ENCODE data around the gene LRFN3.
"Not testable (repeated sequence)": the region's sequence is repeated elsewhere in the genome, so short reads cannot be mapped to it uniquely, and the experiment has no call there.

LRFN3 gene

GRCh38 chr19:35978832-35979365, 42.7 kb downstream of the LRFN3 start:
- no peak for DNase-seq

GRCh38 chr19:35980997-35981396, 44.8 kb downstream of the LRFN3 start:
- not testable (repeated sequence) for DNase-seq

- DNase-seq, result no peak
Observed at GRCh38 chr19:35983177-35983576, 47.0 kb downstream of the LRFN3 start.

- DNase-seq, result no peak
Observed at GRCh38 chr19:35986111-35986510, 49.9 kb downstream of the LRFN3 start.

- DNase-seq, result no peak
Observed at GRCh38 chr19:35986664-35987570, 50.7 kb downstream of the LRFN3 start.

GRCh38 chr19:35987571-35987896, 51.4 kb downstream of the LRFN3 start:
- DNase-seq, result no peak

- DNase-seq, result no peak
Observed at GRCh38 chr19:35988824-35989223, 52.6 kb downstream of the LRFN3 start.

GRCh38 chr19:35990156-35990555, 54.0 kb downstream of the LRFN3 start:
- DNase-seq, result no peak

- DNase-seq, result no peak
Observed at GRCh38 chr19:35990771-35991730, 54.9 kb downstream of the LRFN3 start.

- DNase-seq, result no peak
Observed at GRCh38 chr19:35991731-35992450, 55.7 kb downstream of the LRFN3 start.

- no peak for DNase-seq
Observed at GRCh38 chr19:35992907-35993765, 57.0 kb downstream of the LRFN3 start.

- no peak for DNase-seq
Observed at GRCh38 chr19:35993923-35994598, 57.9 kb downstream of the LRFN3 start.

Measured in central memory CD4-positive, alpha-beta T cell (primary cell).